ENCODE data around the gene ZEB2. TPM values are rescaled to one million over a fixed set of nuclear protein-coding genes. Genes with fewer than 3 reads are reported as not detected.

Gene ZEB2
- total RNA-seq, 4 donors from 2014 or later: 187 to 346 (median 266) TPM

DNA sequence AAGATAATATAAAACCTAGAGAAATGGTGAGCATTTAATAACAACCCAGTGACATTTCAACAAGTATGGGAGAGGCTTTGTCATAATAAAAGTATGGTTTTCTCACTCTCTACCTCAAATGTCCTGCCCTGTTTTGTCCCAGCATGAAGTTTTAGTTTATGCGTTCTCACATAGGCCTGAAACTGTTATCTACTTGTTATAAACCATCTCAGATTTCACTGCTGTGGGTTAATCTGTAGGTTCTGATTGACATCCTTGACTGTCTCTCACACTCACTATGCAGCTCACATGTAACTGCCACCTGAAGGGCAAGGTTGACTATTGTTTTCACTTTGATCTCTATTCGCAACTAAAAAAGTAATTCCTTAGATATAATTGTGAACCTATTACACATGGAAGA, 44.9 kb downstream of the ZEB2 start:
- TF ChIP-seq, protein P1, sequence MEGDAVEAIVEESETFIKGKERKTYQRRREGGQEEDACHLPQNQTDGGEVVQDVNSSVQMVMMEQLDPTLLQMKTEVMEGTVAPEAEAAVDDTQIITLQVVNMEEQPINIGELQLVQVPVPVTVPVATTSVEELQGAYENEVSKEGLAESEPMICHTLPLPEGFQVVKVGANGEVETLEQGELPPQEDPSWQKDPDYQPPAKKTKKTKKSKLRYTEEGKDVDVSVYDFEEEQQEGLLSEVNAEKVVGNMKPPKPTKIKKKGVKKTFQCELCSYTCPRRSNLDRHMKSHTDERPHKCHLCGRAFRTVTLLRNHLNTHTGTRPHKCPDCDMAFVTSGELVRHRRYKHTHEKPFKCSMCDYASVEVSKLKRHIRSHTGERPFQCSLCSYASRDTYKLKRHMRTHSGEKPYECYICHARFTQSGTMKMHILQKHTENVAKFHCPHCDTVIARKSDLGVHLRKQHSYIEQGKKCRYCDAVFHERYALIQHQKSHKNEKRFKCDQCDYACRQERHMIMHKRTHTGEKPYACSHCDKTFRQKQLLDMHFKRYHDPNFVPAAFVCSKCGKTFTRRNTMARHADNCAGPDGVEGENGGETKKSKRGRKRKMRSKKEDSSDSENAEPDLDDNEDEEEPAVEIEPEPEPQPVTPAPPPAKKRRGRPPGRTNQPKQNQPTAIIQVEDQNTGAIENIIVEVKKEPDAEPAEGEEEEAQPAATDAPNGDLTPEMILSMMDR (IDR thresholded peaks at IDR 0.05; ENCODE audit: low read depth): no peak

DNA sequence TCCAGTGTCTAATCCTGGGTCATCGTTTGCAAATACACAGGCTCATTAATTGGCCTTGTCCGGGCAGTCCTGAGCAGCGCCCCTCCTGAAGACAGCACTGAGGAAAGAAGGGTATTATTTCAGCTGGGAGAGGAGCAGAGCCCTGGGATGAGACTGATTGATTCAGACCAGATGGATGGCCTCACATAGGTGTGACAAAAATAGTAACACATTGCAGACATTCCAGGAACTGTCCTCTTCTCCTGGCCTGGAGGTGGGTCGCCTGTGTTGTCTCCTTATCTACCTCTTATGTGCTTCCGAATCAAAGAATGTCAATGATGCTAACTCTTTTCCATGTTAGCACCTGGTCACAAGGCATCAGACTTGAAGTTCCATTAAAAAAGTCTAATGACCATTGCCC, 45.9 kb downstream of the ZEB2 start:
- TF ChIP-seq, protein P1 (IDR thresholded peaks at IDR 0.05; ENCODE audit: low read depth): no peak

DNA sequence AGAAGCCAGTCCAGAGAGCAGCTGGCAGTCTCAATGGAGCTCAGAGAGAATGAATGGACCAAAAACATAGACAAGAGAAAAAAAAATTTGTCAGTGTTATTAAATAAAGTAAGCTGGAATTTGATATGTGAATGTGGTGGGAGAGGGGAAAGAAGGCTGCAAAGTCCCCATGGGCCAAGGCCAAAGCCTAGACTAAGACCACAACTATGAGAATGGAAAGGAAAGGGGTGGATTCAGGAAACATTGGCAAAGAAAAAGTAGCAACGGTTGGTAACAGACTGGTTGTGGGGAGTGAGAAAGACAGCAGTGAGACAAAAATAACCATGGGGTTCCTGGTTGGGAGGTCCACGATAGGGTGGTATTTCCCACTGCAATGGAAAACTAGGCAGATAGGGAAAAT, 47.0 kb downstream of the ZEB2 start:
- TF ChIP-seq, protein P1 (IDR thresholded peaks at IDR 0.05; ENCODE audit: low read depth): no peak

DNA sequence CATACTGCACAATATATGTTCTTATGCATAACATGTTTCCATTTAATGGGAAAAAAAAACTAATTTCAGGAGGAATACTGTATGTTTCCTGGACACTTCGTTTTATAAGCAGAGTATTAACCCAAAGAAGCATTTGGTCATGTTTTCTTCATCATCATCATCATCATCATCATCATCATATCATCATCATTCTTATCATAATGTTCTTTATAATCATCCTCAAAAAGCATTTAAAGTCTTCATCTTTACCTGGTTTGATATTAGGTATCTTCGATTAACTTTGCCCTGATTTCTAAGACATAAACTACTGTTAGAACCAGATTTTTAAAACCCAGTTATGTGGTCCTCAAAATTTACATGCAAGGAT, 47.9 kb downstream of the ZEB2 start:
- TF ChIP-seq, protein P1 (IDR thresholded peaks at IDR 0.05; ENCODE audit: low read depth): no peak

DNA sequence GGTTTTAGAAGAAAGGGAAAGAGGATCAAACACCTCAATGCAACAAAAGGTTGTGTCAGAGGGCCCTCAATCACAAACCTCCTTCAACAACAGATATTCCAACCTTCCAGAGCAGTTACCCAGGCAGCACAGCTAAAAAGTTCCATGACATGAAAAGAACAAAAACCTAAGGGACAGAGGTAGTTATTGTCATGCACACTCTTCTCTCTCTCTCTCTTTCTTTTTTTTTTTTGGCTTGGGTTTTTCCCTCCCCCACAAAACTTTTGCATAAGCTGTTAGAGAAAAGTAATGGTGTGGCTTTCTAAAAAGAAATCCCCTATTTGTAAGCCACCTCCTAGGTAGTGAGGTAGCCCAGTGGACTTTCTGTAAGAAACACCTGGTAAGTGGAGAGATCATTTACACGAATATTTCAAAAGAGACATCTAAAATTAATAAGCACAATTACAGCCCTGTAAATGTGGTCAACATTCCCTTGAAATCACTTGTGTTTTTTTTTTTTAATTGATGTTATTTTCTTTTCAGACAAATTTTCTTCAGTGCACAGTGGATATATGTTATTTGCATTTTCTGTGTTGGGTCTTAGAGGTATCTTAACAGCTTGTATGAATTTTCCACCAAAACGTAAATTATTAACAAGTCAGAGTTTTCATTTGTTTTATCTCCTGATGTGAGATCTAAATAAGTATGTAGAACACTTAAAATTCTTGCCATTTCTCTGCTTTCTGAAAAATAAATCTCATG, 48.4 kb downstream of the ZEB2 start:
- TF ChIP-seq, protein P1 (IDR thresholded peaks at IDR 0.05; ENCODE audit: low read depth): no peak

DNA sequence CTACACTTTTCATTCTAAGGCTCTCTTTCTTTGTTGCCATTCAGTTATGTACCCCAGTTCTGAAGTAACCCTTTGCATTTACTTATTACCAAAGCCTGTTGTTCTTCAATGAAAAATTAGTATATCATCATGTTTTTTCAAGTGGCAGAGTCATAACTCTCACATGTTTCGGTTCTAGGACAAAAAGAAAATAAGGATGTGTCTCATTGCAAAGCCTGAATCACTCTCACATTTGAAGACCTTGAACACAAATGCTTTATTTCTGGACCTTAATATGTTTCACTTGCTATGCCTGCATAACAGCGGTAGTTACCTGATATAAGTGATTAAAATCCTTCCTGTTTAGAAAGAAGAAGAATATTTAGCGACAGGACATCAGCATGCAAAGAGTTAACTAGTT, 49.1 kb downstream of the ZEB2 start:
- TF ChIP-seq, protein P1 (IDR thresholded peaks at IDR 0.05; ENCODE audit: low read depth): no peak

DNA sequence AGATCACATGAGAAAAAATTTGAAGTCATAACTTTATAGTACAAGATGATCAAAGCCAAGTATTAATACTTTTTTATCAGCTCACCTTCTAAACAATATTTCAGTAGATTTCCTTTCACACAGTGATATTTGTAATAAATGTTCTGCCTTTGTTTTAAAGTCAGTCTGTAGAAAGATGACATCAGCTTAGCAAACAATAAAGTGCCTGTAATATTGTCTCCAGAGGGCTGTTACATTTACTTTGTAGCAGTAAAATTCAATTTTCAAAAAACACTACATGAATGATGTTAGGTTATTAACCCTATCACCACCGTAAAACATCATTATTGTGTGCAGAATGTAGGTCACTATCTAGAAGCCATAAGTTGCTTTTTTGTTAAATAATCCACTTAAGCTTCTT, 49.6 kb downstream of the ZEB2 start:
- TF ChIP-seq, protein P1 (IDR thresholded peaks at IDR 0.05; ENCODE audit: low read depth): no peak

Data from subcutaneous adipose tissue (tissue), 4 donors.